ENCODE measurements around the gene CYP4A22. TPM values are rescaled to one million over a fixed set of nuclear protein-coding genes. Genes with fewer than 3 reads are reported as not detected.
"Not testable (repeated sequence)": the region's sequence is repeated elsewhere in the genome, so short reads cannot be mapped to it uniquely, and the experiment has no call there.

The CYP4A22 gene
- total and polyA plus RNA-seq, 7 donors: 1.4 TPM; not detected in 6

GRCh38 chr1:47137925-47138615 lies 829 bp downstream of the CYP4A22 start:
- H3K9me3 ChIP-seq: no peaks in the 10 kb centered on the region
- no peaks in the 10 kb centered on the region for H3K36me3 ChIP-seq
- H3K27ac ChIP-seq: no peak overlapping the region
- H3K4me3 ChIP-seq: no peak overlapping the region
- H3K27me3 ChIP-seq: no peaks in the 10 kb centered on the region
- WGBS, 2 donors: 88 to 92% methylated on average over 5 of the region's 5 CpGs
- H3K4me1 ChIP-seq: no peaks in the 10 kb centered on the region
- intact Hi-C loops (cut with DNase I): no loop called here
- TF ChIP-seq, protein P1, sequence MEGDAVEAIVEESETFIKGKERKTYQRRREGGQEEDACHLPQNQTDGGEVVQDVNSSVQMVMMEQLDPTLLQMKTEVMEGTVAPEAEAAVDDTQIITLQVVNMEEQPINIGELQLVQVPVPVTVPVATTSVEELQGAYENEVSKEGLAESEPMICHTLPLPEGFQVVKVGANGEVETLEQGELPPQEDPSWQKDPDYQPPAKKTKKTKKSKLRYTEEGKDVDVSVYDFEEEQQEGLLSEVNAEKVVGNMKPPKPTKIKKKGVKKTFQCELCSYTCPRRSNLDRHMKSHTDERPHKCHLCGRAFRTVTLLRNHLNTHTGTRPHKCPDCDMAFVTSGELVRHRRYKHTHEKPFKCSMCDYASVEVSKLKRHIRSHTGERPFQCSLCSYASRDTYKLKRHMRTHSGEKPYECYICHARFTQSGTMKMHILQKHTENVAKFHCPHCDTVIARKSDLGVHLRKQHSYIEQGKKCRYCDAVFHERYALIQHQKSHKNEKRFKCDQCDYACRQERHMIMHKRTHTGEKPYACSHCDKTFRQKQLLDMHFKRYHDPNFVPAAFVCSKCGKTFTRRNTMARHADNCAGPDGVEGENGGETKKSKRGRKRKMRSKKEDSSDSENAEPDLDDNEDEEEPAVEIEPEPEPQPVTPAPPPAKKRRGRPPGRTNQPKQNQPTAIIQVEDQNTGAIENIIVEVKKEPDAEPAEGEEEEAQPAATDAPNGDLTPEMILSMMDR (IDR thresholded peaks at IDR 0.05): no peak
- no peak for TF ChIP-seq POLR2AphosphoS5 (IDR thresholded peaks at IDR 0.05)
- DNase-seq: no peak

DNA sequence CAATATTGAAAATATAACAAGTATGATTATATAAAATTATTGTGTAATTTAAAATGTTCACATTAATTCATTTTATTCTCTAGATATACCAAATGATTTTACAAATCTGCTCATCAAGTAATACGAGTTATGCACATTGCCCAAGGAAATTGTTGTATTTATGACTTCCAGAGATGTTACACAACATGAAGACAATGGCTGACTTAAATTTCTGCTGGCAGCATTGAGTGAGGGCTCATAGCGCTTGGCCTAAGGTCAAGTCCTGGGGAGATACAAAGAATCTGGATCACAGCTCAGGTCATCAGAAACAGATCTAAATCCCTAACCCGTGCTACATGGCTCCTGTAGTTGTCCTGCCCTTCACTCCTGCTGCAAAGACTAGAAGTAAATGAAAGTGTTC lies 3.1 kb downstream of the CYP4A22 start:
- intact Hi-C loops (cut with DNase I); H3K4me1 ChIP-seq: not testable (repeated sequence)
- WGBS, 2 donors: 83 to 85% methylated on average over 3 of the region's 3 CpGs

GRCh38 chr1:47143654-47144053 lies 6.4 kb downstream of the CYP4A22 start:
- H3K4me3 ChIP-seq; H3K9me3 ChIP-seq; DNase-seq; H3K27ac ChIP-seq; H3K36me3 ChIP-seq; intact Hi-C loops (cut with DNase I); H3K27me3 ChIP-seq; H3K4me1 ChIP-seq: not testable (repeated sequence)
- 61 to 84% methylated on average over 6 of the region's 6 CpGs for WGBS, 2 donors

More for the DNA sequence above, 3.1 kb downstream of the CYP4A22 start:
- H3K27ac ChIP-seq, H3K27me3 ChIP-seq, DNase-seq, H3K9me3 ChIP-seq, H3K4me3 ChIP-seq, H3K36me3 ChIP-seq: not testable (repeated sequence)

DNA sequence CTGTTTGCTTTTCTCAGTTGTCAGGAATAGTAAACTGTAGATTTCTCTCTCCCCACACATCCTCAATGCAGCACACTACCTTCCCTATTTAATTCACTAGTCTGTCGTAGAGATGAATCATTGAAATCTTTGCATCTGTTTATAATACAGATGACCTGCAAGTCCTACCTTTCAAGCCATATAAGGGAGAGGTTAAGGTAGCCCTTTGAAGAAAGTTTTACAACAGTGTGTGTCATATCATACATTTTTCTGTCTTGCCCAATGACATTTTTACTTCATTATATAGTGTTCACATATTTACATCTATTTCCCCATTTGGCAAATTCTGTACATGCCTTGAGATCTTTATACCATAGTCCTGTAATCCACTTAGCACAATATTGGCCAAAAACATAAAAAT lies 9.3 kb downstream of the CYP4A22 start:
- H3K36me3 ChIP-seq; H3K27ac ChIP-seq; H3K4me1 ChIP-seq; DNase-seq; intact Hi-C loops (cut with DNase I); H3K4me3 ChIP-seq; H3K27me3 ChIP-seq; H3K9me3 ChIP-seq: not testable (repeated sequence)
- WGBS, 2 donors: 37 to 47% methylated on average over 1 of the region's 1 CpG

- 58 to 74% methylated on average over 6 of the region's 6 CpGs for WGBS, 2 donors
Observed at GRCh38 chr1:47147047-47147785, 10.0 kb downstream of the CYP4A22 start.

DNA sequence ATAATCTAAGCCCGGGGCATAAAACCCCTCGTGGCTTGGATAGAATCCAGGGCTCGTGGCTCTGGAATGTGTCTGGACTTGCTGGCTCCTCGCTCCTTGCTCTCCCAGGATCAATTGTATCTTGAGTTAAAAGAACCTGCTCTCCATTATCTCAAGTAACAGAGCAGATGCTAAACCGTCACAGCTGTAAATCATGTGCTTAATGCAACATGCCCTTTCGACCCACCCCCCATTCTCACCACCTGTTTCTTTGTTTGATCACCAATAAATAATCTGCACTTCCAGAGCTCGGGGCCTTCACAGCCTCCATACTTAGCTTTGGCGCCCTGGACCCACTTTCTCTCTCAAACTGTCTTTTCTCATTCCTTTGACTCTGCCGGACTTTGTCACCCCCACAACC lies 11.9 kb downstream of the CYP4A22 start:
- H3K27ac ChIP-seq; DNase-seq; H3K36me3 ChIP-seq; H3K4me1 ChIP-seq; H3K27me3 ChIP-seq; intact Hi-C loops (cut with DNase I); H3K9me3 ChIP-seq; H3K4me3 ChIP-seq: not testable (repeated sequence)
- WGBS, 2 donors: 45 to 48% methylated on average over 9 of the region's 9 CpGs

More at GRCh38 chr1:47147047-47147785, 10.0 kb downstream of the CYP4A22 start:
- Histone ChIP-seq H3K9me3 (no peaks in the 10 kb centered on the region), H3K4me3 (no peak overlapping the region), H3K27me3 (no peaks in the 10 kb centered on the region), H3K4me1 (no peaks in the 10 kb centered on the region), H3K36me3 (no peaks in the 10 kb centered on the region), H3K27ac (no peak overlapping the region)
- DNase-seq: no peak
- TF ChIP-seq EP300 (IDR thresholded peaks at IDR 0.05): no peak
- TF ChIP-seq POLR2AphosphoS5 (IDR thresholded peaks at IDR 0.05): no peak
- no peak for TF ChIP-seq POLR2A (IDR thresholded peaks at IDR 0.05)
- TF ChIP-seq, protein P1 (IDR thresholded peaks at IDR 0.05): no peak
- intact Hi-C loops (cut with DNase I): no loop called here

DNA sequence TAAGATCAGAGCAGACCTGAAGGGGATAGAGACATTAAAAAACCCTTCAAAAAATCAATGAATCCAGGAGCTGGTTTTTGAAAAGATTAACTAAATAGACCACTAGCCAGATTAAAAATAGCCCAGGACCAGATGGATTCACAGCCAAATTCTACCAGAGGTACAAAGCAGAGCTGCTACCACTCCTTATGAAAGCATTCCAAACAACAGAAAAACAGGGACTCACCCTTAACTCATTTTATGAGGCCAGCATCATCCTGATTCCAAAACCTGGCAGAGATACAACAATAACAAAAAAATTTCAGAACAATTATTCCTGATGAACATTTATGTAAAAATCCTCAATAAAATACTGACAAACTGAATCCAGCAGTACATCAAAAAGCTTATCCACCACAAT lies 19.2 kb downstream of the CYP4A22 start:
- H3K4me3 ChIP-seq; H3K36me3 ChIP-seq; H3K9me3 ChIP-seq; intact Hi-C loops (cut with DNase I); H3K27me3 ChIP-seq; H3K27ac ChIP-seq; DNase-seq; H3K4me1 ChIP-seq: not testable (repeated sequence)

- 80 to 90% methylated on average over 3 of the region's 3 CpGs for WGBS, 2 donors
- intact Hi-C loops (cut with DNase I); H3K27me3 ChIP-seq; H3K9me3 ChIP-seq; H3K4me1 ChIP-seq; DNase-seq; H3K27ac ChIP-seq; H3K36me3 ChIP-seq; H3K4me3 ChIP-seq: not testable (repeated sequence)
Observed at GRCh38 chr1:47157957-47158356, 20.7 kb downstream of the CYP4A22 start.

Data from sigmoid colon (tissue), 7 donors.